ENCODE measurements around the gene INHBA.

DNA sequence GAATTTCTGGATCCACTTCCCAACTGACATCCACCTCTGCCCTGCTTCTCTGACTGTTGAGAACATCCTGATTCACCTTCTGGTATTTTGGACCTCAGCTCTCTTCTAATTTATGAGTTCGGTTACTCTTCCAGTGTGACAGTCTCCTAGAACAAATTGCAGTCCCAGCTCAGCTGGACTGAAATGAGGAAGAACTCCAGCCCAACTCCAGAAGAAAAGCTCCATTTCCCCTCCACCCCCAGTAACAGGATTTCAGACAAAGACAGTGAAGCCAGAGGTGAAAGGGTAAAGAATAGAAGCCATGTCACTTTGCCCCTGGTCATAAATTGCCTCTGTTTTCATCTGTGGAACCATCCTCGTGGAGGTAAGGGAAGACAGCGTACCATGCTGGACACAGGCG, 26.2 kb upstream of the INHBA start:
- TF ChIP-seq, protein P1, sequence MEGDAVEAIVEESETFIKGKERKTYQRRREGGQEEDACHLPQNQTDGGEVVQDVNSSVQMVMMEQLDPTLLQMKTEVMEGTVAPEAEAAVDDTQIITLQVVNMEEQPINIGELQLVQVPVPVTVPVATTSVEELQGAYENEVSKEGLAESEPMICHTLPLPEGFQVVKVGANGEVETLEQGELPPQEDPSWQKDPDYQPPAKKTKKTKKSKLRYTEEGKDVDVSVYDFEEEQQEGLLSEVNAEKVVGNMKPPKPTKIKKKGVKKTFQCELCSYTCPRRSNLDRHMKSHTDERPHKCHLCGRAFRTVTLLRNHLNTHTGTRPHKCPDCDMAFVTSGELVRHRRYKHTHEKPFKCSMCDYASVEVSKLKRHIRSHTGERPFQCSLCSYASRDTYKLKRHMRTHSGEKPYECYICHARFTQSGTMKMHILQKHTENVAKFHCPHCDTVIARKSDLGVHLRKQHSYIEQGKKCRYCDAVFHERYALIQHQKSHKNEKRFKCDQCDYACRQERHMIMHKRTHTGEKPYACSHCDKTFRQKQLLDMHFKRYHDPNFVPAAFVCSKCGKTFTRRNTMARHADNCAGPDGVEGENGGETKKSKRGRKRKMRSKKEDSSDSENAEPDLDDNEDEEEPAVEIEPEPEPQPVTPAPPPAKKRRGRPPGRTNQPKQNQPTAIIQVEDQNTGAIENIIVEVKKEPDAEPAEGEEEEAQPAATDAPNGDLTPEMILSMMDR (IDR thresholded peaks at IDR 0.05) = no peak
- no peak for TF ChIP-seq POLR2A (IDR thresholded peaks at IDR 0.05)
